Esophagus squamous epithelium (tissue), 5 donors: ENCODE results near the gene SNX20. TPM values are rescaled to one million over a fixed set of nuclear protein-coding genes. Genes with fewer than 3 reads are reported as not detected.

Experiments
- DNase-seq: peaks from one replicate; lab custom pipeline; 2025; lab: John Stamatoyannopoulos, UW
- H3K27ac ChIP-seq, 4 donors: fragments of 200-600 bp; sonication (generic); one replicate each; pipeline ENCODE4 v1.5.1; 2016 to 2019; ENCODE audit warnings: mild to moderate bottlenecking in 1 of 4
- H3K27me3 ChIP-seq, 4 donors: fragments of 200-600 bp; sonication (generic); 1 replicate in 3 of 4; 2 replicates in 1 of 4; pipeline versions ENCODE4 v1.5.1 to v1.6.0; 2017 to 2021; ENCODE audit warnings: antibody characterized with exemption in 1 of 4
- H3K36me3 ChIP-seq, 3 donors: fragments of 200-600 bp; sonication (generic); one replicate each; pipeline ENCODE4 v1.5.1; 2016 to 2019
- H3K4me1 ChIP-seq, 3 donors: fragments of 200-600 bp; sonication (generic); one replicate each; pipeline ENCODE4 v1.5.1; 2017 to 2019
- H3K4me3 ChIP-seq, 4 donors: fragments of 200-600 bp; sonication (generic); 1 replicate in 3 of 4; 2 replicates in 1 of 4; pipeline ENCODE4 v1.5.1; 2016 to 2019; ENCODE audit warnings: mild to moderate bottlenecking in 2 of 4, moderate library complexity in 1 of 4
- H3K9me3 ChIP-seq, 3 donors: fragments of 200-600 bp; sonication (generic); one replicate each; pipeline ENCODE4 v1.5.1; 2016 to 2019
- POLR2A ChIP-seq, 4 donors: fragments of 450-650 bp; IDR thresholded peaks; one replicate each; pipeline ENCODE4 v1.6.1; 2017; ENCODE audit warnings: antibody characterized with exemption in 4 of 4, mild to moderate bottlenecking in 4 of 4, moderate library complexity in 3 of 4
- WGBS, 2 donors: methylation state at CpG; one replicate each; pipeline ENCODE4 v1.1.5; 2018; 5-methylcytosine and 5-hydroxymethylcytosine counted together
- intact Hi-C: fragments of 100-400 bp; cut with DNase I; formaldehyde crosslinking; loops from one replicate; pipeline ENCODE4 v1.15.0; 2022
- total RNA-seq, 4 donors: library from RNA; depleted of rRNA; stranded (reverse); fragments of >200 nt; gene quantifications; one replicate each; pipeline ENCODE4 v1.1.0, GENCODE V29; 2016
- TF ChIP-seq, protein P1 (sequence below), 6 experiments: fragments of 450-650 bp in 4 of 6; fragments of 200-600 bp in 2 of 6; sonication (generic) in 2 of 6; IDR thresholded peaks; one replicate each; pipeline ENCODE4 v1.5.1; 2016 to 2019; ENCODE audit warnings: antibody characterized with exemption in 6 of 6, mild to moderate bottlenecking in 4 of 6, moderate library complexity in 4 of 6
- donor health status: DM: yes; HTN: yes; CAD: no.

SNX20 gene
- total RNA-seq, 4 donors from 2014 or later: 0.38 to 2.9 (median 1.7) TPM

- TF ChIP-seq POLR2A (IDR thresholded peaks at IDR 0.05): peak in 1 of 4 donors; percentile 19
- TF ChIP-seq, protein P1, sequence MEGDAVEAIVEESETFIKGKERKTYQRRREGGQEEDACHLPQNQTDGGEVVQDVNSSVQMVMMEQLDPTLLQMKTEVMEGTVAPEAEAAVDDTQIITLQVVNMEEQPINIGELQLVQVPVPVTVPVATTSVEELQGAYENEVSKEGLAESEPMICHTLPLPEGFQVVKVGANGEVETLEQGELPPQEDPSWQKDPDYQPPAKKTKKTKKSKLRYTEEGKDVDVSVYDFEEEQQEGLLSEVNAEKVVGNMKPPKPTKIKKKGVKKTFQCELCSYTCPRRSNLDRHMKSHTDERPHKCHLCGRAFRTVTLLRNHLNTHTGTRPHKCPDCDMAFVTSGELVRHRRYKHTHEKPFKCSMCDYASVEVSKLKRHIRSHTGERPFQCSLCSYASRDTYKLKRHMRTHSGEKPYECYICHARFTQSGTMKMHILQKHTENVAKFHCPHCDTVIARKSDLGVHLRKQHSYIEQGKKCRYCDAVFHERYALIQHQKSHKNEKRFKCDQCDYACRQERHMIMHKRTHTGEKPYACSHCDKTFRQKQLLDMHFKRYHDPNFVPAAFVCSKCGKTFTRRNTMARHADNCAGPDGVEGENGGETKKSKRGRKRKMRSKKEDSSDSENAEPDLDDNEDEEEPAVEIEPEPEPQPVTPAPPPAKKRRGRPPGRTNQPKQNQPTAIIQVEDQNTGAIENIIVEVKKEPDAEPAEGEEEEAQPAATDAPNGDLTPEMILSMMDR (IDR thresholded peaks at IDR 0.05): no peak
- Histone ChIP-seq H3K27me3 (no peaks in the 10 kb centered on the region), H3K4me1 (peaks cover 50 to 76% (median 51%) of the 10 kb centered on the region in 3 donors), H3K27ac (peak overlapping the region; percentile 83 to 89 (median 88)), H3K9me3 (no peaks in the 10 kb centered on the region), H3K4me3 (peak overlapping the region in 1 of 4 donors; percentile 62), H3K36me3 (no peaks in the 10 kb centered on the region)
- 89 to 93% methylated on average over 9 of the region's 9 CpGs for WGBS, 2 donors
- no peak for DNase-seq
- intact Hi-C loops: no loop called here
These were observed 14.2 kb upstream of the SNX20 start for GRCh38 chr16:50695017-50696000.

- Histone ChIP-seq H3K27ac (peak overlapping the region; percentile 50 to 83 (median 76)), H3K4me1 (peaks cover 40 to 65% (median 42%) of the 10 kb centered on the region in 3 donors), H3K36me3 (no peaks in the 10 kb centered on the region), H3K4me3 (peak overlapping the region; percentile 45 to 68 (median 56)), H3K27me3 (no peaks in the 10 kb centered on the region), H3K9me3 (no peaks in the 10 kb centered on the region)
- TF ChIP-seq POLR2A (IDR thresholded peaks at IDR 0.05): no peak
- TF ChIP-seq, protein P1 (IDR thresholded peaks at IDR 0.05): no peak
- no peak for DNase-seq
- intact Hi-C loops: no loop called here
- 92% methylated on average over 2 of the region's 2 CpGs; no CpG with 5 or more reads in 1 of the 2 donors for WGBS, 2 donors
These were observed 13.1 kb upstream of the SNX20 start for GRCh38 chr16:50694206-50694605.

DNA sequence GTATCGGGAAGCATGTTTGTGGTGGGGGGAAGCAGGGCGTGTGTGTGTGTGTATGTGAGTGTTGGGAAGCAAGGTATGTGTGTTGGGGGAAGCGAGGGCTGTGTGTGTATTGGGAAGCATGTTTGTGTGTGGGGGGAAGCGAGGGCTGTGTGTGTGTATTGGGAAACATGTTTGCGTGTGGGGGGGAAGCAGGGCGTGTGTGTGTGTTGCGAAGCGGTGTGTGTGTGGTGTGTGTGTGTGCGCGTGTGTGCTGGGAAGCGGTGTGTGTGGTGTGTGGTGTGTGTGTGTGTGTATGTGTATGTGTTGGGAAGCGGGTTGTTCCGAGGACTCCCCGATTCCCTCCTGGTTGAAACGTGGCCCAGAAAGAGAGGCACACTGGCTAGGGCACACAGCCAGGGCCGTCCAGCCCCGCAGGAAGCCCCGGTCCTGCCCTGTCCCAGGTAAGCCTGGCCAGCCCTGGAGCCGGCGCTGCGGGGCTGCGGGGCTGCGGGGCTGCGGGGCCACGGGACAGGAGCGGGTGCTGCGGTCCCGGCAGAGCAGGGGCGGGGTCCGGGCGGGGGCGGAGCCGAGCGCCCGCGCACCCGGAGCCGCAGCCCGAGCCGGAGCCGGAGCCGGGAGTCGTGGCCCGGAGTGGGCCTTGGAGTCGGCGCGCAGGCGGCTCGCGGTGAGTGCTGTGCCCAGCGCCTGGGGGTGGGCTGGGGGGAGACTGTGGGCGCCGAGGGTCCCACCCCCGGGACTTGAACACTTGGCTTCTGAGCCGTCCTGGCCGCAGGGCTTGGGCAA lies 12.1 kb upstream of the SNX20 start, which contains the start of gene NOD2:
Gene NOD2, plus strand, starts transcription at position 608 of the 783 bp plus-strand sequence. CDS start 5,890 bp downstream, outside the sequence.
- no peak for DNase-seq
- intact Hi-C loops: no loop called here
- peaks cover 30 to 55% (median 38%) of the 10 kb centered on the region in 3 donors for H3K4me1 ChIP-seq
- H3K36me3 ChIP-seq: no peaks in the 10 kb centered on the region
- H3K9me3 ChIP-seq: no peaks in the 10 kb centered on the region
- H3K27ac ChIP-seq: peak within 1 kb of the TSS; percentile 50 to 83 (median 76)
- WGBS, 2 donors: 31 to 57% methylated on average over 13 to 24 of the region's 56 CpGs
- TF ChIP-seq, protein P1 (IDR thresholded peaks at IDR 0.05): no peak
- peak in 1 of 4 donors; percentile 74 for TF ChIP-seq POLR2A (IDR thresholded peaks at IDR 0.05)
- H3K27me3 ChIP-seq: no peaks in the 10 kb centered on the region
- peak within 1 kb of the TSS; percentile 45 to 68 (median 56) for H3K4me3 ChIP-seq

GRCh38 chr16:50692644-50692998 lies 11.5 kb upstream of the SNX20 start:
- H3K4me3 ChIP-seq: no peak overlapping the region
- intact Hi-C loops: no loop called here
- no peak for TF ChIP-seq POLR2A (IDR thresholded peaks at IDR 0.05)
- 80 to 82% methylated on average over 4 of the region's 4 CpGs for WGBS, 2 donors
- no peak for DNase-seq
- H3K9me3 ChIP-seq: no peaks in the 10 kb centered on the region
- no peaks in the 10 kb centered on the region for H3K36me3 ChIP-seq
- no peaks in the 10 kb centered on the region for H3K27me3 ChIP-seq
- H3K4me1 ChIP-seq: peaks cover 25 to 50% (median 33%) of the 10 kb centered on the region in 3 donors
- no peak overlapping the region for H3K27ac ChIP-seq

- 84 to 94% methylated on average over 2 of the region's 2 CpGs for WGBS, 2 donors
- no peak for TF ChIP-seq POLR2A (IDR thresholded peaks at IDR 0.05)
- TF ChIP-seq, protein P1 (IDR thresholded peaks at IDR 0.05): no peak
- H3K9me3 ChIP-seq: no peaks in the 10 kb centered on the region
These were observed 9.1 kb upstream of the SNX20 start for GRCh38 chr16:50690177-50690576.

More at GRCh38 chr16:50690177-50690576, 9.1 kb upstream of the SNX20 start:
- Histone ChIP-seq H3K36me3 (no peaks in the 10 kb centered on the region), H3K4me3 (no peak overlapping the region), H3K27ac (no peak overlapping the region), H3K4me1 (peaks cover 8 to 37% (median 16%) of the 10 kb centered on the region in 3 donors), H3K27me3 (no peaks in the 10 kb centered on the region)
- DNase-seq: no peak
- intact Hi-C loops: no loop called here
